Uterine smooth muscle cell (primary cell): ENCODE measurements around the gene SETMAR. TPM values are rescaled to one million over a fixed set of nuclear protein-coding genes. Genes with fewer than 3 reads are reported as not detected.

Experiments used
- total RNA-seq: library from RNA; depleted of rRNA; stranded (reverse); fragments of >200 nt; gene quantifications from 2 replicates; pipeline ENCODE4 v1.2.3, GENCODE V29; 2014

The SETMAR gene
- total RNA-seq: 11.2 and 11.5 TPM in 2 replicates

GRCh38 chr3:4303187-4304123 is at the start of gene SETMAR:
TSS of gene SETMAR (plus strand) at chr3:4303369. CDS start at chr3:4303371, 2 bp downstream.

Other genes with a start within 250 kb of the SETMAR start
- gene SUMF1, start 163.9 kb downstream of the SETMAR start, total RNA-seq: 61.1 and 88.4 TPM in 2 replicates
- gene ITPR1, start 190.0 kb downstream of the SETMAR start, total RNA-seq: 28.0 and 36.9 TPM in 2 replicates